Activated CD8-positive, alpha-beta memory T cell treated with anti-CD3 and anti-CD28 coated beads, Interleukin-2, amount 50 U/mL, for 48 hours (primary cell): ENCODE results near the gene JAK1.
A peak's percentile ranks its signal among the peaks of the same experiment; 100 is the strongest.
"Not testable (repeated sequence)": the region's sequence is repeated elsewhere in the genome, so short reads cannot be mapped to it uniquely, and the experiment has no call there.

Experiments
- DNase-seq: peaks from one replicate; pipeline ENCODE4 v3.0.0-alpha.2; 2020

JAK1 gene

GRCh38 chr1:64966158-64966971, at the start of gene JAK1:
Gene JAK1, minus strand, starts transcription at chr1:64966549. Its CDS starts 80,285 bp downstream, at chr1:64886264.
- DNase-seq = peak; percentile 96

GRCh38 chr1:65014321-65014720, 48.0 kb upstream of the JAK1 start:
- no peak for DNase-seq

GRCh38 chr1:65011983-65012382, 45.6 kb upstream of the JAK1 start:
- DNase-seq = no peak

GRCh38 chr1:65009724-65010420, 43.5 kb upstream of the JAK1 start:
- DNase-seq = no peak

GRCh38 chr1:65009176-65009575, 42.8 kb upstream of the JAK1 start:
- DNase-seq = no peak

- no peak for DNase-seq
Observed at GRCh38 chr1:65006806-65007205, 40.5 kb upstream of the JAK1 start.

- no peak for DNase-seq
Observed at GRCh38 chr1:65003316-65003664, 36.9 kb upstream of the JAK1 start.

- peak; percentile 85 for DNase-seq
Observed at GRCh38 chr1:65002508-65003315, 36.4 kb upstream of the JAK1 start.

GRCh38 chr1:65002156-65002507, 35.8 kb upstream of the JAK1 start:
- peak; percentile 64 for DNase-seq

GRCh38 chr1:65001231-65001792, 35.0 kb upstream of the JAK1 start:
- DNase-seq = peak; percentile 89

- DNase-seq = not testable (repeated sequence)
Observed at GRCh38 chr1:64998425-64998948, 32.1 kb upstream of the JAK1 start.

- no peak for DNase-seq
Observed at GRCh38 chr1:64996541-64997257, 30.4 kb upstream of the JAK1 start.

GRCh38 chr1:64995316-64995715, 29.0 kb upstream of the JAK1 start:
- no peak for DNase-seq

- no peak for DNase-seq
Observed at GRCh38 chr1:64986903-64987871, 20.8 kb upstream of the JAK1 start.

GRCh38 chr1:64984737-64985136, 18.4 kb upstream of the JAK1 start:
- no peak for DNase-seq

- no peak for DNase-seq
Observed at GRCh38 chr1:64984106-64984505, 17.8 kb upstream of the JAK1 start.

- DNase-seq = no peak
Observed at GRCh38 chr1:64983110-64983509, 16.8 kb upstream of the JAK1 start.

GRCh38 chr1:64981601-64982533, 15.5 kb upstream of the JAK1 start:
- no peak for DNase-seq

GRCh38 chr1:64980745-64981600, 14.6 kb upstream of the JAK1 start:
- DNase-seq = no peak
